Immature natural killer cell (primary cell): Measurements from ENCODE around the gene SETSIP. TPM values are rescaled to one million over a fixed set of nuclear protein-coding genes. Genes with fewer than 3 reads are reported as not detected.
"Not testable (repeated sequence)": the region's sequence is repeated elsewhere in the genome, so short reads cannot be mapped to it uniquely, and the experiment has no call there.

Experiments
- DNase-seq, 3 donors: peaks; one replicate each; pipeline ENCODE4 v3.0.0; 2022; ENCODE audit warnings: mixed read lengths in 1 of 3
- H3K27ac Mint-ChIP-seq, 6 donors: one replicate each; pipeline ENCODE4 v1.8.0; 2020; ENCODE audit warnings: mixed read lengths in 6 of 6, mild to moderate bottlenecking in 5 of 6, inconsistent platforms in 4 of 6, moderate library complexity in 3 of 6
- H3K27me3 Mint-ChIP-seq, 3 donors: one replicate each; pipeline ENCODE4 v1.8.0; 2020 to 2021; ENCODE audit warnings: low read depth in 3 of 3, mild to moderate bottlenecking in 3 of 3, mixed read lengths in 3 of 3, moderate library complexity in 3 of 3, inconsistent platforms in 1 of 3
- H3K36me3 Mint-ChIP-seq, 3 donors: one replicate each; pipeline ENCODE4 v1.8.0; 2020; ENCODE audit warnings: mixed read lengths in 3 of 3, inconsistent platforms in 2 of 3, mild to moderate bottlenecking in 2 of 3
- H3K4me1 Mint-ChIP-seq, 2 donors: one replicate each; pipeline ENCODE4 v1.8.0; 2020; ENCODE audit warnings: inconsistent platforms in 2 of 2, mild to moderate bottlenecking in 2 of 2, mixed read lengths in 2 of 2, moderate library complexity in 1 of 2
- H3K4me3 Mint-ChIP-seq, 5 donors: one replicate each; pipeline ENCODE4 v1.8.0; 2020; ENCODE audit warnings: mild to moderate bottlenecking in 5 of 5, mixed read lengths in 5 of 5, inconsistent platforms in 3 of 5, moderate library complexity in 3 of 5
- H3K9me3 Mint-ChIP-seq, 6 donors: one replicate each; pipeline ENCODE4 v1.8.0; 2020; ENCODE audit warnings: mild to moderate bottlenecking in 6 of 6, mixed read lengths in 6 of 6, inconsistent platforms in 4 of 6, moderate library complexity in 3 of 6
- polyA plus RNA-seq, 3 donors: library from polyadenylated mRNA; unstranded; fragments of 300-500 nt; fragmentation: Illumina TruSeq; gene quantifications; one replicate each; pipeline ENCODE4 v1.2.3, GENCODE V29; 2021

Gene SETSIP
- polyA plus RNA-seq, 3 donors from 2014 or later, result not detected

GRCh38 chr1:92081031-92081430 lies 5.8 kb upstream of the SETSIP start:
- Mint-ChIP-seq H3K27me3 (peaks cover 0 to 3% (median 1%) of the 10 kb centered on the region in 3 donors), H3K36me3 (peaks cover 10 to 17% (median 12%) of the 10 kb centered on the region in 3 donors), H3K27ac (peak overlapping the region in 4 of 6 donors; percentile 80 to 96 (median 84))

GRCh38 chr1:92080128-92080985 lies 5.1 kb upstream of the SETSIP start, which contains the start of gene BTBD8:
Gene BTBD8, plus strand, starts transcription at chr1:92080345. Its CDS starts 227 bp downstream, at chr1:92080572.
- Mint-ChIP-seq H3K27me3 (peaks cover 0 to 1% (median 0%) of the 10 kb centered on the region in 3 donors), H3K4me3 (peak within 1 kb of the TSS; percentile 93 to 98 (median 96)), H3K4me1 (peaks cover 14 to 16% of the 10 kb centered on the region in 2 donors), H3K9me3 (peaks cover 4 to 8% (median 6%) of the 10 kb centered on the region in 6 donors), H3K27ac (peak within 1 kb of the TSS; percentile 80 to 96 (median 84)), H3K36me3 (peaks cover 6 to 13% (median 8%) of the 10 kb centered on the region in 3 donors)
- DNase-seq, result peak; percentile 81 to 85 (median 82)

More at GRCh38 chr1:92081031-92081430, 5.8 kb upstream of the SETSIP start:
- Mint-ChIP-seq H3K9me3 (peaks cover 10 to 14% (median 13%) of the 10 kb centered on the region in 6 donors), H3K4me1 (peaks cover 14 to 16% of the 10 kb centered on the region in 2 donors), H3K4me3 (peak overlapping the region; percentile 93 to 98 (median 96))
- DNase-seq, result no peak

GRCh38 chr1:92079441-92079840 lies 4.2 kb upstream of the SETSIP start:
- Mint-ChIP-seq H3K36me3 (peaks cover 0 to 5% (median 0%) of the 10 kb centered on the region in 3 donors), H3K27ac (peak overlapping the region in 2 of 6 donors; percentile 80 to 84), H3K9me3 (peaks cover 0 to 1% (median 0%) of the 10 kb centered on the region in 6 donors), H3K4me3 (peak overlapping the region; percentile 46 to 98 (median 96)), H3K27me3 (peaks cover 0 to 1% (median 0%) of the 10 kb centered on the region in 3 donors), H3K4me1 (peaks cover 14 to 16% of the 10 kb centered on the region in 2 donors)
- DNase-seq, result no peak

GRCh38 chr1:92078077-92078476 lies 2.9 kb upstream of the SETSIP start:
- DNase-seq, H3K4me3 Mint-ChIP-seq, H3K36me3 Mint-ChIP-seq, H3K27me3 Mint-ChIP-seq, H3K27ac Mint-ChIP-seq, H3K9me3 Mint-ChIP-seq: not testable (repeated sequence)
- peaks cover 14 to 16% of the 10 kb centered on the region in 2 donors for H3K4me1 Mint-ChIP-seq

GRCh38 chr1:92076363-92076762 lies 1.2 kb upstream of the SETSIP start:
- Mint-ChIP-seq H3K4me1 (peaks cover 6 to 12% of the 10 kb centered on the region in 2 donors), H3K9me3 (peaks cover 0 to 1% (median 0%) of the 10 kb centered on the region in 6 donors), H3K27ac (no peak overlapping the region), H3K36me3 (no peaks in the 10 kb centered on the region), H3K4me3 (no peak overlapping the region), H3K27me3 (peaks cover 0 to 1% (median 0%) of the 10 kb centered on the region in 3 donors)
- no peak for DNase-seq

GRCh38 chr1:92074446-92074845 lies 765 bp downstream of the SETSIP start:
- H3K4me1 Mint-ChIP-seq, H3K4me3 Mint-ChIP-seq, H3K9me3 Mint-ChIP-seq, H3K36me3 Mint-ChIP-seq, H3K27ac Mint-ChIP-seq, H3K27me3 Mint-ChIP-seq, DNase-seq: not testable (repeated sequence)

GRCh38 chr1:92070892-92071291 lies 4.3 kb downstream of the SETSIP start:
- H3K9me3 Mint-ChIP-seq, result no peaks in the 10 kb centered on the region
- DNase-seq, result no peak
- H3K27me3 Mint-ChIP-seq, result peaks cover 0 to 2% (median 0%) of the 10 kb centered on the region in 3 donors
- no peak overlapping the region for H3K27ac Mint-ChIP-seq
- no peak overlapping the region for H3K4me3 Mint-ChIP-seq
- H3K4me1 Mint-ChIP-seq, result no peaks in the 10 kb centered on the region
- no peaks in the 10 kb centered on the region for H3K36me3 Mint-ChIP-seq

GRCh38 chr1:92066321-92066720 lies 8.9 kb downstream of the SETSIP start:
- Mint-ChIP-seq H3K4me1 (no peaks in the 10 kb centered on the region), H3K27me3 (peaks cover 0 to 2% (median 2%) of the 10 kb centered on the region in 3 donors), H3K9me3 (no peaks in the 10 kb centered on the region), H3K36me3 (no peaks in the 10 kb centered on the region), H3K27ac (no peak overlapping the region), H3K4me3 (no peak overlapping the region)
- no peak for DNase-seq

GRCh38 chr1:92065042-92065441 lies 10.2 kb downstream of the SETSIP start:
- H3K27me3 Mint-ChIP-seq, result peaks cover 0 to 2% (median 0%) of the 10 kb centered on the region in 3 donors
- DNase-seq, result peak in 1 of 3 donors; percentile 4

GRCh38 chr1:92051948-92052347 lies 23.3 kb downstream of the SETSIP start:
- H3K9me3 Mint-ChIP-seq, result no peaks in the 10 kb centered on the region
- no peak overlapping the region for H3K27ac Mint-ChIP-seq
- peaks cover 0 to 4% (median 0%) of the 10 kb centered on the region in 3 donors for H3K27me3 Mint-ChIP-seq
- peaks cover 0 to 10% (median 4%) of the 10 kb centered on the region in 3 donors for H3K36me3 Mint-ChIP-seq
- H3K4me3 Mint-ChIP-seq, result no peak overlapping the region
- no peaks in the 10 kb centered on the region for H3K4me1 Mint-ChIP-seq
- no peak for DNase-seq

More at GRCh38 chr1:92065042-92065441, 10.2 kb downstream of the SETSIP start:
- Mint-ChIP-seq H3K4me3 (no peak overlapping the region), H3K27ac (no peak overlapping the region), H3K36me3 (no peaks in the 10 kb centered on the region), H3K9me3 (no peaks in the 10 kb centered on the region), H3K4me1 (no peaks in the 10 kb centered on the region)

GRCh38 chr1:92045766-92046495 lies 29.3 kb downstream of the SETSIP start:
- Mint-ChIP-seq H3K27me3 (peaks cover 0 to 4% (median 0%) of the 10 kb centered on the region in 3 donors), H3K4me1 (no peaks in the 10 kb centered on the region), H3K27ac (no peak overlapping the region), H3K4me3 (no peak overlapping the region), H3K9me3 (no peaks in the 10 kb centered on the region), H3K36me3 (peaks cover 0 to 4% (median 0%) of the 10 kb centered on the region in 3 donors)
- no peak for DNase-seq

- no peak for DNase-seq
- Mint-ChIP-seq H3K9me3 (no peaks in the 10 kb centered on the region), H3K4me3 (no peak overlapping the region), H3K27ac (no peak overlapping the region), H3K4me1 (no peaks in the 10 kb centered on the region), H3K36me3 (peaks cover 0 to 5% (median 4%) of the 10 kb centered on the region in 3 donors), H3K27me3 (no peaks in the 10 kb centered on the region)
Observed at GRCh38 chr1:92043621-92044020, 31.6 kb downstream of the SETSIP start.

GRCh38 chr1:92040971-92041370 lies 34.2 kb downstream of the SETSIP start:
- no peak for DNase-seq
- no peak overlapping the region for H3K27ac Mint-ChIP-seq
- H3K27me3 Mint-ChIP-seq, result no peaks in the 10 kb centered on the region
- H3K4me3 Mint-ChIP-seq, result no peak overlapping the region
- peaks cover 0 to 7% (median 5%) of the 10 kb centered on the region in 3 donors for H3K36me3 Mint-ChIP-seq
- no peaks in the 10 kb centered on the region for H3K4me1 Mint-ChIP-seq
- H3K9me3 Mint-ChIP-seq, result no peaks in the 10 kb centered on the region
